ENCODE results near the gene ANKRD52. TPM values are rescaled to one million over a fixed set of nuclear protein-coding genes. Genes with fewer than 3 reads are reported as not detected.

ANKRD52 gene
- total and polyA plus RNA-seq, 10 of the 15 experiments (the other 5 are each of a cell fraction or from before 2014, with no cell fraction given) = 0.90 to 55.3 (median 16.1) TPM

- peak within 1 kb of the TSS; percentile 96 for H3K27ac ChIP-seq (ENCODE audit: control insufficient read depth, insufficient read depth)
- peak within 1 kb of the TSS; percentile 96 for H3K4me2 ChIP-seq (ENCODE audit: control insufficient read depth, insufficient read depth)
- H2AFZ ChIP-seq (ENCODE audit: control insufficient read depth, low read depth, low read length) = peak within 1 kb of the TSS; percentile 96
- peak within 1 kb of the TSS; percentile 91 for H3K4me3 ChIP-seq
- H4K20me1 ChIP-seq (ENCODE audit: control insufficient read depth, insufficient read depth) = no peaks in the 10 kb centered on the region
- peak; percentile 82 for DNase-seq (ENCODE audit: low read depth, low spot score)
- intact Hi-C loops (cut with micrococcal nuclease; ENCODE audit: unreplicated experiment) = no loop called here
- peak; percentile 88 for ATAC-seq
- peak; percentile 95 for FAIRE-seq
- ChIA-PET CTCF (interaction anchor here (0.6 to 4.2 kb wide), 34 partner anchors 11 to 483 kb away, joined by 3 to 107 read pairs (median 5); partner anchors contain the start of genes ANKRD52, CNPY2, COQ10A and ESYT1), POLR2A (interaction anchor here (0.5 to 4.0 kb wide), 42 partner anchors 9 to 504 kb away, joined by 3 to 68 read pairs (median 4); partner anchors contain the start of genes ANKRD52, CNPY2, COQ10A and ESYT1), RAD21 (ENCODE audit: unreplicated experiment) (interaction anchor here (0.6 to 3.5 kb wide), 32 partner anchors 9 to 483 kb away, joined by 3 to 41 read pairs (median 5); partner anchors contain the start of genes ANKRD52, CNPY2, COQ10A and ESYT1), SMC1A (ENCODE audit: uncharacterized antibody, unreplicated experiment) (interaction anchor here (0.8 to 3.4 kb wide), 21 partner anchors 14 to 411 kb away, joined by 3 to 33 read pairs (median 5); partner anchors contain the start of genes ANKRD52, CNPY2, ESYT1 and SMARCC2)
- peak within 1 kb of the TSS; percentile 95 for H3K9ac ChIP-seq (ENCODE audit: control insufficient read depth, insufficient read depth, low read length)
- H3K9me3 ChIP-seq (replicated peaks; ENCODE audit: control insufficient read depth, insufficient read depth, low read length) = no peaks in the 10 kb centered on the region; the same call in 2 of the 3 replicates
- H3K79me2 ChIP-seq (ENCODE audit: control insufficient read depth, insufficient read depth, low read length) = peaks cover 30% of the 10 kb centered on the region
- in situ Hi-C loops (cut with MboI) = no loop called here
- BruUV-seq (replicated peaks) = TSS peak; percentile 74
- under 1% methylated on average over 42 of the region's 42 CpGs for WGBS (ENCODE audit: insufficient coverage, insufficient replicate concordance, low lambda C conversion rate, missing lambda C conversion rate)
- no peaks in the 10 kb centered on the region; a peak in 1 of 4 replicates for H3K36me3 ChIP-seq (ENCODE audit: control insufficient read depth in 2 of 2, insufficient read depth in 2 of 2, low read length in 1 of 2)
- H3K27me3 ChIP-seq (replicated peaks in 1 of 2; ENCODE audit: control insufficient read depth in 2 of 2, insufficient read depth in 2 of 2, low read length in 1 of 2) = no peaks in the 10 kb centered on the region
- H3K4me1 ChIP-seq (ENCODE audit: control insufficient read depth, insufficient read depth, low read length) = 0 out of 2 replicates have a peak, but pooled peaks cover 3% of the 10 kb centered on the region
- TF ChIP-seq ATF7 (IDR thresholded peaks at IDR 0.05; ENCODE audit: low read depth) = no peak
- TF ChIP-seq SP1 (IDR thresholded peaks at IDR 0.05; ENCODE audit: low read depth, low read length) = peak; percentile 61
- TF ChIP-seq NFYA (IDR thresholded peaks at IDR 0.05; ENCODE audit: borderline replicate concordance, low read depth, low read length) = no peak
- TF ChIP-seq CBFB (IDR thresholded peaks at IDR 0.05; ENCODE audit: low read depth) = no peak
- TF ChIP-seq NFXL1 (IDR thresholded peaks at IDR 0.05; ENCODE audit: borderline replicate concordance) = no peak
- TF ChIP-seq NRF1 (conservative IDR thresholded peaks at IDR 0.05; ENCODE audit: low read depth, low read length) = peak; percentile 17; the same call in 1 of the 2 replicates
- TF ChIP-seq SUPT20H (IDR thresholded peaks at IDR 0.05; ENCODE audit: borderline replicate concordance, control insufficient read depth, low read depth, low read length) = no peak
- no peak for TF ChIP-seq TARDBP (IDR thresholded peaks at IDR 0.05; ENCODE audit: borderline replicate concordance)
- TF ChIP-seq CREB1 (IDR thresholded peaks at IDR 0.05; ENCODE audit: low read depth) = peak; percentile 93
- TF ChIP-seq NR2F1 (conservative IDR thresholded peaks at IDR 0.05) = no peak; the same call in 1 of the 2 replicates
- TF ChIP-seq, protein P1, sequence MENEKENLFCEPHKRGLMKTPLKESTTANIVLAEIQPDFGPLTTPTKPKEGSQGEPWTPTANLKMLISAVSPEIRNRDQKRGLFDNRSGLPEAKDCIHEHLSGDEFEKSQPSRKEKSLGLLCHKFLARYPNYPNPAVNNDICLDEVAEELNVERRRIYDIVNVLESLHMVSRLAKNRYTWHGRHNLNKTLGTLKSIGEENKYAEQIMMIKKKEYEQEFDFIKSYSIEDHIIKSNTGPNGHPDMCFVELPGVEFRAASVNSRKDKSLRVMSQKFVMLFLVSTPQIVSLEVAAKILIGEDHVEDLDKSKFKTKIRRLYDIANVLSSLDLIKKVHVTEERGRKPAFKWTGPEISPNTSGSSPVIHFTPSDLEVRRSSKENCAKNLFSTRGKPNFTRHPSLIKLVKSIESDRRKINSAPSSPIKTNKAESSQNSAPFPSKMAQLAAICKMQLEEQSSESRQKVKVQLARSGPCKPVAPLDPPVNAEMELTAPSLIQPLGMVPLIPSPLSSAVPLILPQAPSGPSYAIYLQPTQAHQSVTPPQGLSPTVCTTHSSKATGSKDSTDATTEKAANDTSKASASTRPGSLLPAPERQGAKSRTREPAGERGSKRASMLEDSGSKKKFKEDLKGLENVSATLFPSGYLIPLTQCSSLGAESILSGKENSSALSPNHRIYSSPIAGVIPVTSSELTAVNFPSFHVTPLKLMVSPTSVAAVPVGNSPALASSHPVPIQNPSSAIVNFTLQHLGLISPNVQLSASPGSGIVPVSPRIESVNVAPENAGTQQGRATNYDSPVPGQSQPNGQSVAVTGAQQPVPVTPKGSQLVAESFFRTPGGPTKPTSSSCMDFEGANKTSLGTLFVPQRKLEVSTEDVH (IDR thresholded peaks at IDR 0.05; ENCODE audit: low read depth, partially characterized antibody) = no peak
- TF ChIP-seq TCF7 (IDR thresholded peaks at IDR 0.05; ENCODE audit: borderline replicate concordance) = no peak
- no peak for TF ChIP-seq MYC (IDR thresholded peaks at IDR 0.05; ENCODE audit: insufficient read depth, insufficient read length, insufficient replicate concordance, low read length, severe bottlenecking)
- TF ChIP-seq CHD1 (IDR thresholded peaks at IDR 0.05; ENCODE audit: low read depth, low read length) = no peak
- no peak for TF ChIP-seq HDAC6 (IDR thresholded peaks at IDR 0.05; ENCODE audit: unreplicated experiment)
- TF ChIP-seq IKZF2 (IDR thresholded peaks at IDR 0.05) = peak in 1 of 2 experiments; percentile 7; a peak in 2 of 4 replicates
- no peak for TF ChIP-seq JUND (IDR thresholded peaks at IDR 0.05; ENCODE audit: low read depth, low read length)
- peak; percentile 38; the same call in 1 of the 2 replicates for TF ChIP-seq NBN (IDR thresholded peaks at IDR 0.05)
- TF ChIP-seq RB1 (IDR thresholded peaks at IDR 0.05; ENCODE audit: borderline replicate concordance) = no peak
- no peak for TF ChIP-seq RELA (IDR thresholded peaks at IDR 0.05; ENCODE audit: borderline replicate concordance, partially characterized antibody)
- no peak for TF ChIP-seq IRF3 (IDR thresholded peaks at IDR 0.05)
Observed at GRCh38 chr12:56221757-56222530, 36.2 kb downstream of the ANKRD52 start, which contains the start of gene RNF41. TSS of gene RNF41 (minus strand) at chr12:56221922. CDS start at chr12:56214047, 7,875 bp downstream.

Data from GM12878 (cell line).